HepG2 (cell line): ENCODE measurements around the gene ANKRD29. TPM values are rescaled to one million over a fixed set of nuclear protein-coding genes. Genes with fewer than 3 reads are reported as not detected.

Experiments
- ATAC-seq: fragments of 200-7000 bp; cut with Tn5 transposase; 3 replicates; pipeline ENCODE4 v1.9.1; 2020; ENCODE audit warnings: mild to moderate bottlenecking, moderate library complexity
- BruUV-seq: library from RNA; stranded (reverse); fragments of 400-500 nt; replicated peaks from 2 replicates; lab custom pipeline; 2021; lab: Mats Ljungman, UMichigan
- CTCF ChIA-PET: fragments of 300-600 bp; formaldehyde crosslinking; extraction: SDS; loops from one replicate; lab custom pipeline; 2021; ENCODE audit warnings: low total read pairs, inconsistent platforms, low intra/inter-chr PET ratio; lab: Yijun Ruan, JAX
- POLR2A ChIA-PET: fragments of 350-600 bp; sonication (Branson Sonifier 250); formaldehyde crosslinking; loops from one replicate; lab custom pipeline; 2020; ENCODE audit warnings: antibody characterized with exemption, inconsistent platforms; lab: Yijun Ruan, JAX
- DNase-seq: peaks from one replicate; pipeline ENCODE4 v3.0.0-alpha.2; 2015; ENCODE audit warnings: low spot score
- FAIRE-seq: peaks from 3 replicates; lab custom pipeline; 2011; peaks lifted over from hg19 to GRCh38; lab: Jason Lieb, UNC
- H2AFZ ChIP-seq: one replicate; pipeline ENCODE4 v1.6.1; 2011; ENCODE audit warnings: low read length, inconsistent platforms
- H3K27ac ChIP-seq: fragments of 300-600 bp; 3 replicates; pipeline ENCODE4 v1.8.0; 2011; ENCODE audit warnings: mixed run types, mild to moderate bottlenecking, mixed read lengths, low read length, inconsistent platforms; ENCODE audit not compliant: insufficient read depth; ENCODE audit errors: extremely low read length
- H3K27me3 ChIP-seq, 2 experiments: fragments of 200-600 bp in 1 of 2; 2 replicates in 1 of 2; 3 replicates in 1 of 2; pipeline versions ENCODE4 v1.6.0 to v1.8.0; 2011; ENCODE audit warnings: low read length in 2 of 2, mild to moderate bottlenecking in 2 of 2, moderate library complexity in 2 of 2, inconsistent platforms in 1 of 2; ENCODE audit not compliant: insufficient read depth in 2 of 2, control insufficient read depth in 1 of 2
- H3K36me3 ChIP-seq, 2 experiments: fragments of 200-600 bp in 1 of 2; replicated peaks in 1 of 2; 2 replicates in 1 of 2; 3 replicates in 1 of 2; pipeline versions ENCODE4 v1.5.1 to v1.8.0; 2011; ENCODE audit warnings: low read length in 2 of 2, inconsistent platforms in 1 of 2; ENCODE audit not compliant: insufficient read depth in 2 of 2, control insufficient read depth in 1 of 2
- H3K4me1 ChIP-seq: 2 replicates; pipeline ENCODE4 v1.5.1; 2012; ENCODE audit warnings: low read length, inconsistent platforms; ENCODE audit not compliant: insufficient read depth
- H3K4me2 ChIP-seq: 2 replicates; pipeline ENCODE4 v1.6.0; 2011; ENCODE audit warnings: low read depth, low read length, inconsistent platforms
- H3K4me3 ChIP-seq, 3 experiments: fragments of 200-600 bp in 1 of 3; sonication (generic), shearing (Covaris generic) in 1 of 3; replicated peaks in 1 of 3; 2 replicates each; pipeline ENCODE4 v1.5.1; 2011 to 2016; ENCODE audit warnings: low read length in 3 of 3, inconsistent platforms in 2 of 3, low read depth in 2 of 3, mild to moderate bottlenecking in 2 of 3, control low read depth in 1 of 3, mixed read lengths in 1 of 3; ENCODE audit not compliant: insufficient read depth in 1 of 3
- H3K79me2 ChIP-seq: one replicate; pipeline ENCODE4 v1.6.1; 2011; ENCODE audit warnings: low read length, inconsistent platforms; ENCODE audit not compliant: insufficient read depth
- H3K9ac ChIP-seq: 2 replicates; pipeline ENCODE4 v1.6.0; 2011; ENCODE audit warnings: mild to moderate bottlenecking, low read depth, low read length, inconsistent platforms; ENCODE audit not compliant: insufficient read depth
- H3K9me3 ChIP-seq: 2 replicates; pipeline ENCODE4 v1.5.1; 2012; ENCODE audit warnings: mild to moderate bottlenecking, low read length
- H4K20me1 ChIP-seq: 2 replicates; pipeline ENCODE4 v1.6.0; 2011; ENCODE audit warnings: inconsistent platforms, mild to moderate bottlenecking, low read length, moderate library complexity; ENCODE audit not compliant: insufficient read depth
- CEBPB ChIP-seq: IDR thresholded peaks from 2 replicates; pipeline ENCODE4 v1.6.1; 2011; ENCODE audit warnings: low read depth, low read length, improper control_type of control experiment, borderline replicate concordance
- FOXP1 ChIP-seq, 2 experiments: fragments of 450-650 bp in 1 of 2; IDR thresholded peaks; 2 replicates each; pipeline ENCODE4 v1.6.1; 2017 to 2018; ENCODE audit warnings: antibody characterized with exemption in 1 of 2
- NR2F6 ChIP-seq, 2 experiments: IDR thresholded peaks; 2 replicates each; pipeline ENCODE4 v1.6.1; 2016; ENCODE audit warnings: antibody characterized with exemption in 1 of 2, mild to moderate bottlenecking in 1 of 2
- SOX13 ChIP-seq, 3 experiments: fragments of 450-650 bp in 1 of 3; sonication (generic) in 1 of 3; formaldehyde crosslinking in 1 of 3; IDR thresholded peaks in 2 of 3; conservative IDR thresholded peaks in 1 of 3; 2 replicates each; pipeline versions ENCODE4 v1.5.0 to v1.6.1; 2016 to 2020; ENCODE audit warnings: antibody characterized with exemption in 1 of 3, mild to moderate bottlenecking in 1 of 3, missing compliant biosample characterization in 1 of 3, missing genetic modification reagents in 1 of 3, moderate library complexity in 1 of 3
- ZBED4 ChIP-seq: sonication (generic); formaldehyde crosslinking; IDR thresholded peaks from 2 replicates; pipeline ENCODE4 v1.4.0; 2020; ENCODE audit warnings: missing genetic modification reagents, borderline replicate concordance
- ZNF142 ChIP-seq: sonication (generic); formaldehyde crosslinking; IDR thresholded peaks from 2 replicates; pipeline ENCODE4 v1.4.0; 2020; ENCODE audit warnings: missing genetic modification reagents
- ZNF570 ChIP-seq: sonication (generic); formaldehyde crosslinking; IDR thresholded peaks from 2 replicates; pipeline ENCODE4 v1.4.0; 2020; ENCODE audit warnings: mild to moderate bottlenecking, missing genetic modification reagents, borderline replicate concordance
- WGBS: methylation state at CpG from one replicate; pipeline ENCODE4 v1.1.6; 2017; ENCODE audit warnings: low lambda C conversion rate; 5-methylcytosine and 5-hydroxymethylcytosine counted together
- in situ Hi-C: cut with HindIII; loops from 2 replicates; pipeline ENCODE4 v1.10.0; 2017; ENCODE audit warnings: low pct_unique_long_range_greater_than_20kb; ENCODE audit not compliant: extremely low pct_ligation_motif_present
- intact Hi-C: fragments of 100-400 bp; cut with micrococcal nuclease; formaldehyde crosslinking; loops from one replicate; pipeline ENCODE4 v1.10.0; 2022; ENCODE audit not compliant: unreplicated experiment
- polyA plus RNA-seq, 8 experiments: library from polyadenylated mRNA; depleted of rRNA in 3 of 8; stranded (reverse) in 7 of 8; unstranded in 1 of 8; fragments of >200 nt; fragmentation: Illumina TruSeq in 4 of 8; extraction: Trizol in 4 of 8; gene quantifications; 2 replicates each; pipeline versions ENCODE4 v1.2.1 to v1.2.3, GENCODE V29; 2011 to 2016; ENCODE audit warnings: low read depth in 4 of 8, missing spikeins in 1 of 8, mixed read lengths in 1 of 8; ENCODE audit not compliant: insufficient read depth in 1 of 8
- total RNA-seq, 5 experiments: library from RNA; depleted of rRNA; stranded (reverse); fragments of >200 nt; fragmentation: Illumina TruSeq; extraction: Trizol; gene quantifications; 2 replicates each; pipeline ENCODE4 v1.2.3, GENCODE V29; 2016; ENCODE audit warnings: low read depth in 1 of 5

The ANKRD29 gene
- total and polyA plus RNA-seq, 2 of the 13 experiments (the other 11 are each of a cell fraction or from before 2014, with no cell fraction given), result not detected

- ChIA-PET POLR2A (no interaction called here), CTCF (no interaction called here)
- DNase-seq, result no peak
- TF ChIP-seq NR2F6 (IDR thresholded peaks at IDR 0.05) (no peak), NR2F6 (CRISPR knock-in tag; IDR thresholded peaks at IDR 0.05) (no peak), CEBPB (peak; percentile 36; the same call in 1 of the 2 replicates)
- Histone ChIP-seq H3K4me2 (no peak overlapping the region), H3K9ac (no peak overlapping the region), H3K36me3 (no peaks in the 10 kb centered on the region), H3K9me3 (no peaks in the 10 kb centered on the region), H3K79me2 (no peaks in the 10 kb centered on the region), H4K20me1 (no peaks in the 10 kb centered on the region), H3K4me3 (no peak overlapping the region), H2AFZ (no peak overlapping the region), H3K4me1 (peaks cover 50% of the 10 kb centered on the region), H3K27me3 (peaks cover 0 to 25% of the 10 kb centered on the region in 2 experiments; a peak in 3 of 5 replicates), H3K27ac (no peak overlapping the region)
- ATAC-seq, result no peak
- BruUV-seq, result no TSS peak
- in situ Hi-C loops, result no loop called here
- intact Hi-C loops, result no loop called here
- no peak for FAIRE-seq
- WGBS, result 22% methylated on average over 2 of the region's 2 CpGs
These were observed 46.5 kb downstream of the ANKRD29 start for GRCh38 chr18:23616258-23616657.

GRCh38 chr18:23614891-23615290 lies 47.8 kb downstream of the ANKRD29 start:
- BruUV-seq, result no TSS peak
- no peak for DNase-seq
- no peak overlapping the region for H3K27ac ChIP-seq
- H3K27me3 ChIP-seq, result peaks cover 0 to 11% of the 10 kb centered on the region in 2 experiments; a peak in 1 of 5 replicates
- H2AFZ ChIP-seq, result no peak overlapping the region
- ChIA-PET POLR2A (no interaction called here), CTCF (no interaction called here)
- no peak for FAIRE-seq
- ATAC-seq, result no peak
- H3K4me2 ChIP-seq, result no peak overlapping the region
- 36% methylated on average over 3 of the region's 3 CpGs for WGBS
- H4K20me1 ChIP-seq, result no peaks in the 10 kb centered on the region
- H3K4me1 ChIP-seq, result peaks cover 52% of the 10 kb centered on the region
- H3K9ac ChIP-seq, result no peak overlapping the region
- no peaks in the 10 kb centered on the region for H3K79me2 ChIP-seq
- no peaks in the 10 kb centered on the region for H3K9me3 ChIP-seq
- in situ Hi-C loops (no loop called here), intact Hi-C loops (no loop called here)
- H3K36me3 ChIP-seq, result no peaks in the 10 kb centered on the region
- no peak overlapping the region for H3K4me3 ChIP-seq
- TF ChIP-seq FOXP1 (IDR thresholded peaks at IDR 0.05) (no peak), FOXP1 (CRISPR knock-in tag; IDR thresholded peaks at IDR 0.05) (no peak), ZBED4 (no peak), SOX13 (IDR thresholded peaks at IDR 0.05) (no peak), SOX13 (CRISPR knock-in tag; conservative IDR thresholded peaks at IDR 0.05 in 1 of 2, IDR thresholded peaks at IDR 0.05 in 1 of 2) (no peak), ZNF570 (CRISPR knock-in tag) (no peak), ZNF142 (no peak)
